AG09309 (cell line): ENCODE measurements around the gene FAM53A.

Experiments used
- DNase-seq: peaks from one replicate; pipeline ENCODE4 v3.0.0-alpha.2; 2010; ENCODE audit warnings: low read depth
- H3K4me3 ChIP-seq: 2 replicates; pipeline ENCODE4 v1.5.1; 2011; ENCODE audit warnings: mild to moderate bottlenecking, low read depth, low read length, moderate library complexity; ENCODE audit not compliant: control insufficient read depth
- TF ChIP-seq, protein P1 (sequence below): IDR thresholded peaks from 2 replicates; pipeline ENCODE4 v1.5.1; 2011; ENCODE audit warnings: mild to moderate bottlenecking, low read depth, low read length, inconsistent platforms; ENCODE audit not compliant: insufficient read depth, control insufficient read depth; ENCODE audit errors: missing control alignments

Gene FAM53A

DNA sequence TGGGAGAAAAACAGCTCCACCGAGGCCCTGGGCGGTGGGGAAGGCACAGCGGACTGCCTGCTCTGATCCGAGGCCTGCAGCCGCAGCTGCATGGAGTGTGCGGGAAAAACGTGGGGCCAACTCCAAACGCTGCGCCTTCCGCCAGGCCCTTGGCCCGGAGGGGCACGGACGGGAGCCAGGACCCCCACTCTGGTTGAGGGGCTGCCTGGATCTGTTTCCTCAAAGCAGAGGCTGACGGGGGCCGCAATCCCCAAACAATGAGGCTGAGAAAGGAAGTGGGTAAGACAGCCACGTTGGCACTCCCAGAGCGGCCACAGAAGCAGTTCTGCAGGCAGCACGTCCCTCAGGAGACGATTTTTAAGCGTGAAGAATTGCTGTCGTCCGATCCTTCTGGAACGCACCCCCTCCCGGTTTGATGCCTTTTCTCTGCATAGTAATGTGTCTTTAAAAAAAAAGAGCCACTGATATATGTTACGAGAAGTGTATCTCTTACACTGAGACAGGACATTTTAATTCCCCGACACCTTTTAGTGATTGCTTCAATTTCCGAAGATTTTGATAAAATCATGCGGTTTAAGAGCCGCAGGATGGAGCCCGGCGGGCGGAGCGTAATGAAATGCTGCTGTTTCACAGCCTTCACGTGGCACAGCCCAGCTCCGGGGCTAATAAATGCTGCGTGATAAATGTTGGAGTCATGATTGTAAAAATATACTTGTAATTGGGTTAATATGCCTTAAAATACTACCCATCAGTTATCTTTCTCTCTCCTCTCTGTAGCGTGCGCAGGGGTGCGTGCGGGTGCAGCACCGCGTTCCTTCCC lies 85.7 kb downstream of the FAM53A start:
- TF ChIP-seq, protein P1, sequence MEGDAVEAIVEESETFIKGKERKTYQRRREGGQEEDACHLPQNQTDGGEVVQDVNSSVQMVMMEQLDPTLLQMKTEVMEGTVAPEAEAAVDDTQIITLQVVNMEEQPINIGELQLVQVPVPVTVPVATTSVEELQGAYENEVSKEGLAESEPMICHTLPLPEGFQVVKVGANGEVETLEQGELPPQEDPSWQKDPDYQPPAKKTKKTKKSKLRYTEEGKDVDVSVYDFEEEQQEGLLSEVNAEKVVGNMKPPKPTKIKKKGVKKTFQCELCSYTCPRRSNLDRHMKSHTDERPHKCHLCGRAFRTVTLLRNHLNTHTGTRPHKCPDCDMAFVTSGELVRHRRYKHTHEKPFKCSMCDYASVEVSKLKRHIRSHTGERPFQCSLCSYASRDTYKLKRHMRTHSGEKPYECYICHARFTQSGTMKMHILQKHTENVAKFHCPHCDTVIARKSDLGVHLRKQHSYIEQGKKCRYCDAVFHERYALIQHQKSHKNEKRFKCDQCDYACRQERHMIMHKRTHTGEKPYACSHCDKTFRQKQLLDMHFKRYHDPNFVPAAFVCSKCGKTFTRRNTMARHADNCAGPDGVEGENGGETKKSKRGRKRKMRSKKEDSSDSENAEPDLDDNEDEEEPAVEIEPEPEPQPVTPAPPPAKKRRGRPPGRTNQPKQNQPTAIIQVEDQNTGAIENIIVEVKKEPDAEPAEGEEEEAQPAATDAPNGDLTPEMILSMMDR, result no peak
- H3K4me3 ChIP-seq, result no peak overlapping the region
- DNase-seq, result no peak

DNA sequence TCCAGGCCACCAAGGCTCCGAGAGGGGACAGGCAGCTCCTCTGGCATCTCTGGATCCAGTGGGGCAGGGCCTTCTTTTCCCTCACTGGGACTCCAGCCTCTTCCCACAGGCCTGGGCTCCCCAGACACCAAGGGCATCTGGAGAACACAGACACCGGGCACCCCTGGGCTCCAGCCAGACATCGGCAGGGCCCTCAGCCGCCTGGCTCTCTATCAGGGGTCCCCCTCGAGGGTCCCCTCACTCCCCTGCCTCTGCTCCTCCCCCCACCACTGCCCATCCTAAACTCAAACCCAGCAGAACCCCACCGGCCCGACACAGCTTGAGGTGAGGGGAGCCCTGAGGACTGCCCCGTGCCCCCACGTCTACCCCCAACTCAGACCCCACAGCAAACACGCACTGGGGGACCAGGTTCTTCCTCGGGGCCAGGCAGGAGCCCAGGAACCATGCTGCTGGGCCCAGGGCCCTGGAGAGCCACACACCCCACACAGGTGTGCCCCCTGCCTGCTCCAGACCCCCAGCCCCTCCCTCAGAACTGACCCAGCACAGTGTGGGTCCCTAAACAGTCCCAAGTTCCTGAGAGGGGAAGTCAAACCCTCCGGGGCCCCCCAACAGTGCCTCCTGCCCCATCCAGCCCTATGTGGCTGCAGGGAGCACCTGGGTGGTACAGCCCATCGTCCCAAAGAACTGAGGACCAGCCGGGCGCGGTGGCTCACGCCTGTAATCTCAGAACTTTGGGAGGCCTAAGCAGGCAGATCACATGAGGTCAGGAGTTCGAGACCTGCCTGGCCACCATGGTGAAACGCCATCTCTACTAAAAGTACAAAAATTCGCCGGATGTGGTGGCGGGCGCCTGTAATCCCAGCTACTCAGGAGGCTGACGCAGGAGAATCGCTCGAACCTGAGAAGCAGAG lies 86.8 kb downstream of the FAM53A start:
- no peak for DNase-seq
- H3K4me3 ChIP-seq, result no peak overlapping the region
- TF ChIP-seq, protein P1, result no peak

DNA sequence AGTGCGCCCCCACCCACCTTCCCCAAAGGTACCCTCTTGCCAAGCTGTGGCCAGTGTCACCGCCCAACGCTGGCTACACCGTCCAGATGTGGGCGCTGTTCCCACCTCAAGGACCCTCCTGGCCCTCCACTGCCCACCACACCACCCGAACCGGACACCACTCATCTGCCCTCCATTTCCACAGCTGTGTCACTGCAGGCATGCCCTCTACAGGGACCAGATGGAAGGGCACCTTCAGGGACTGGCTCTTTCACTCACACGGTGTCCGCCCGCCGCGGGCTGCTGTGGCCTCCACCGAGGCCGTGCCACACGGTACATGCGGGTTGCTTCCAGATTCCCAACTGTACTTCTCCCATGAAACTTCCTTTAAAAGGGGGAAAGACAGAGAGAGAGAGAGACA lies 87.7 kb downstream of the FAM53A start:
- H3K4me3 ChIP-seq, result no peak overlapping the region
- TF ChIP-seq, protein P1, result no peak
- DNase-seq, result no peak

DNA sequence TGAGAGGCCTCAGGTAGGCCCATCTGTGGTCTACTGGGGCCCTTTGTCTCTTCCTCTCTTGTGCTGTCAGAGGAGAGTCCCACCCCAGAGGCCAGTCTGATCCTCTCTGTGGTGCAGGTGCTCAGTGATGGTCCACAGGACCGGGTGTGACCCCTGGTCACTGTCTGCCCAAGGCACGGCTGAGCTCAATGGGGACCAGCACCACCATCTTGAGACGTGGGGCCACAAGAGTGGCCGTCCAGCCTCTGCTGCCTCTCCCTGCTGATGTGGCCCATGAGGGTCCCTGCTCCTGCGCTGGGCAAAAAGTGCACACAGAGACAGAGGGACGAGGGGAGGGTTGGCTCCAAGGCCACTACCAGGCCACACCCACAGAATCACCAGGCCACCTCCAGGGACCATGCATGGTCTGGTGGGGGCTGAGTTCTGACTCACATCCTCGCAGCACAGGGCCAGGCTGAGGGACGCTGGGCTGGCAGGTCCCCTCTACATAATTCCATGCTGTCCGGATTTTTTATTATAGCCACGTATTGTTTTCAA lies 88.3 kb downstream of the FAM53A start:
- TF ChIP-seq, protein P1, result no peak
- no peak for DNase-seq
- no peak overlapping the region for H3K4me3 ChIP-seq

DNA sequence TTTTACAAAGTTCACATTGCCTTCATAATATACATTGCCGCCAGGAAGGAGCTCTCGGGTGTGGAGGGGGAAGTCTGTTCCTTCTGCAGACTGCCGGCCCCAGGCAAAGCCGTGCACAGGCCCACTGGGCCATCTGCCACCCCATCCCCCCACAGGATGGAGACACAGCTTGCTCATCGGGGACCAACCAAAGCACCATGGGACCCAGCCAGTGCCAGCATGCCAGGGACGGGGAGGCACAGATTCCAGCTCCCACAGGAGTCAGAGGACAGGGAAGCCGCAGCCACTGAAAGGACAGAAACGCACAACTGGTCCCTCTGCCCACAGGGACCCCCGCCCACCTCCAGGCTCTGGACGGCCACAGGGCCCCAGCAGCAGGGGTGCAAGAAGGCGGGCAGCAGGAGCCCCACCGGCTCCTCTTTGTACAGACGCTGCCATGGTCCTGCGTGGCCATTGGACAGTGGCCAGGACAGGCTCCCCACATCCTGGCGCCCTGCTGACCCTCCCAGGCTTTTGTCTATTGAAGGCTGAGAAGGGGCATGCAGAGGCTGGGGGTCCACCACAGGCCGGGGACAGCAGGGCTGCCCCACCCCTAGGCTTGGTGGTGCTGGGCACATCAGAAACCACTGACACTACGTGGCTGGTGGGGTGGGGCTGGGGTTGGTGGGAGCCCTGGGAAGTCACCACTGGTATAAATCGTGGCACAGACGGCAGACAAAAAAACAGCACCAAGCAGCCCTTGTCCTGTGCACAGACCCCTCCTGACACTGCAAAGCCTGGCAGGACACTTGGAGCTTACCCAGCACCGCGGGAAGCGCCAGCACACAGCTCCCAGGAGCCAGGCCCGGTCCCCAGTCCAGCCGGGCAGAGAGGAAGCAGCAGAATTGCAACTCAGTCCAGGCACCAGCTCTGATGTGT lies 89.0 kb downstream of the FAM53A start:
- DNase-seq, result no peak
- TF ChIP-seq, protein P1, result no peak

More for the DNA sequence above, 89.0 kb downstream of the FAM53A start:
- no peak overlapping the region for H3K4me3 ChIP-seq
